ENCODE measurements around the gene FAM151A.
"Not testable (repeated sequence)": the region's sequence is repeated elsewhere in the genome, so short reads cannot be mapped to it uniquely, and the experiment has no call there.

The FAM151A gene

GRCh38 chr1:54636461-54637446, 13.4 kb upstream of the FAM151A start:
- not testable (repeated sequence) for DNase-seq

- DNase-seq = not testable (repeated sequence)
Measured at GRCh38 chr1:54635804-54636203, 12.5 kb upstream of the FAM151A start.

GRCh38 chr1:54627196-54627595, 3.9 kb upstream of the FAM151A start:
- peak in 1 of 14 donors; percentile 33 for DNase-seq

DNA sequence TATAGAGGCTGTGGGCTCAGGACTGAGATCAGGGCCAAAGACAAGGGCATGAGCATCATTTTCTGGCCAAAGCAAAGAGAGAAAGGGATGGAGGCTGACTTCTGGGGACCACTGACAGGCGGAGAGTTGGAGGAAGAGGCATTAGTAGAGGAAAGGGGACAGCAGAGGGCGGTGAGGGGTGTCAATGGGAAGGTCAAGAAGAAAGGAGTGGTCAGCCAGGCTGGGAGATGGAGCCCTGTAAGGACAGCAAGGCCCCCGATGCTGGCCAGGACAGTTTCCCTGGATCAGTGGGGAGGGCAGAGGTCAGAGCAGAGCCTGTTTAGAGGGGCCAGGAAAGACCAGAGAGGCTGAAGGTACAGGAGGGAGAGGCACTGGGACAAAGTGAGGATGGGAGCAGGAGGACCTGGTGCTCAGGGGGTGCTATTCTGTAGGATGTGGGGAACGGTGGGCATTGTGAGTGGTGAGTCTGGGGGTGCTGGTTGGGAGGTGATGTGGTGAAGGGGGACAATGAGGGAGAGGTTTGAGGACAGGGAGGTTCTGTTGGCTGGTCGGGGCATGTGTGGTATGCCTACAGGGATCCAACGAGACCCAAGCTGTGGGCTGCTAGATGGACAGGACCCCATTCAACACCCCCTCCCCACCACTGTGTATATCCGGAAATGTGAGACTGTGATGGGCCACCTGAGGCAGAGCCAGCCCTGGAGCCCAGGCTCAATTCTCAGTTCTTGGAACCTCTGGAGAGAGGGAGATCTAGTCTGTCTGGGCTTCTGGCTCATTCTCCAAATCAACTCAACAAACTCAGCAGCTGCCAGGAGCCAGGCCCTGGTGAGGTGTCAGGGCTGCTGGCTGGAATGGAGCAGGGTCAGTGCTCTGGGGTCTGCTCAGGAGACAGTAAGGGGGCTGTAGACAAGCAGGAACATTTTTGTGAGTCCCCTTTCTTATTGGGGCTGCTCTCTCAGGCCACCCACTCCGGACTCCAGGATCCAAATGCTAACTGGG, 1.4 kb upstream of the FAM151A start:
- no peak for DNase-seq

GRCh38 chr1:54619749-54620148, 3.6 kb downstream of the FAM151A start:
- DNase-seq = no peak

GRCh38 chr1:54615531-54616279, 7.6 kb downstream of the FAM151A start:
- no peak for DNase-seq

GRCh38 chr1:54614563-54614962, 8.8 kb downstream of the FAM151A start:
- DNase-seq = no peak

GRCh38 chr1:54614024-54614423, 9.3 kb downstream of the FAM151A start:
- no peak for DNase-seq

GRCh38 chr1:54611621-54612020, 11.7 kb downstream of the FAM151A start:
- DNase-seq = no peak

- no peak for DNase-seq
Measured at GRCh38 chr1:54610601-54611580, 12.4 kb downstream of the FAM151A start.

GRCh38 chr1:54610048-54610447, 13.3 kb downstream of the FAM151A start:
- no peak for DNase-seq

DNA sequence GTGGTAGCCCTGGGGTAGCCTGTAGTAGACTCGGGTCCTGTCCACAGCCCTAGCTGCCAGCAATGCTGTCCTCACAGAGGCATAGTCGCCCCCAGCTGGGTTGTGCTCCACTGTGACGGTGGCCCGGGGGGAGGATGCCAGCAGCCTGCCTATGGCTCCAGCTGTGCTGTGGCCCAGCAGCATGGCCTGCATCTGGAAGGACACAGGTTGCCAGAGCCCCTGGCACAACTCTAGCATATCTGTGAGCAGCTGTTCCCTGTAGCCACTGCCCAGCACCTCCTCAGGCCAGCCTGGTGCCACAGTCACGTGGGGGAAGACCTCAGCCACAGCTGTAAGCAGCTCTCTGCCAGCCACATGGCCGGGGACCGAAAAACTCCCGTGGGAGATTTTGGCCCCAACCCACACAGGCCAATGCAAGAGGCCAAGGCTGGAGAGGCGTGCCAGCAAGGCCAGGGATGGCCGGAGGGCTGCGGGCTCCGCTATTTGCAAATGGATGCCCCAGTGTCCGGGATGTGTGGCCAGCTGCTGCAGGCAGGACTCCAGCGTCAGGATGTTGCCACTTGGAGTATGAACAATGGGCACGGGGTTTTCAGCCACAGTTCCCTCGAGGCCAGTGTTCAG, 13.9 kb downstream of the FAM151A start:
- DNase-seq = peak in 7 of 14 donors; percentile 7 to 51 (median 31)

- no peak for DNase-seq
Measured at GRCh38 chr1:54608566-54609230, 14.6 kb downstream of the FAM151A start.

DNA sequence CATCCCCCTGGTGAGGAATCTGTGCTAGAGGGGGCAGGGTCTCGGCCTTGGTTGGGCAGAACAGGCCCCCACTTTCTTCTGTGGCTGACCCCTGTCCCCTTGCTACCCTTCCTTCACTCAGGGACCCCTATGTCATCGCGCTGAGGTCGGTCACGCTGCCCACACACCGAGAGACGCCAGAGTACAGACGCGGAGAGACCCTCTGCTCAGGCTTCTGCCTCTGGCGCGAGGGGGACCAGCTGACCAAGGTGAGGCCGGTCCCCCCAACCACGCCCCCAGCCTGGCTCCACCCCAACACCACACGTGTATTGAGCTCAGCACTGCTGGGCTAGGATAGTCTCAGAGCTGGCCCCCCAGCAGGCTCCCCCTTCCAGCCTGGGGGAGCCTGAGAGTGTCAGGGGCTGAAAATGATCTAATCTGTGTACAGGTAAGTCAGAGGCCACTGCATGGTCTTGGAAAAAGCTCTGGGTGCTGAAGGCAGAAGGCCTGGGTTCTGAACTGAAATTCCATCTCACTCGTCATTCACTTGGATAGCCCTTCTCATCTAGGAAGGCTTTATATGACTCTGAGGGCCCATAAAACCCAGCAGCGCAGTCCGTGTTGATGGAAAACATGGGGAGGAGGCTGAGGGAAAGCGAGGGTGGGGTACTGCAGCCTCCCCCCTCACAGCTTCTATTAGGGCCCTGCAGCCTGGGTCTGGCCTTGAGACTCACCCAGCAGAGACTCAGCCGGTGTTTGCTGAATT, 15.3 kb downstream of the FAM151A start:
- no peak for DNase-seq

DNA sequence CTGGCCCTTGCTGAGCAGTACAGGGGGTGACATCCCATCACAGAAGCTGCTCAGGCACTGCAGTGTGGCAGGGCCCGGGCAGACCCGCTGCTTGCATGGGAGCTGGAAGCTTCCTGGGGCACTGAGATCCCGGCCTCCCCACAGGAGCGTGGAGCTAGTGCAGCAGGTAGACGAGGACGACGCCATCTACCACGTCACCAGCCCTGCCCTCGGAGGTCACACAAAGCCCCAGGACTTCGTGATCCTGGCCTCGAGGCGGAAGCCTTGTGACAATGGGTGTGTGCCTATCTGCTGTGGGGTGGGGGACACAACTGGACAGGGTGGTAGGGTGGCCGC, 16.4 kb downstream of the FAM151A start:
- no peak for DNase-seq

DNA sequence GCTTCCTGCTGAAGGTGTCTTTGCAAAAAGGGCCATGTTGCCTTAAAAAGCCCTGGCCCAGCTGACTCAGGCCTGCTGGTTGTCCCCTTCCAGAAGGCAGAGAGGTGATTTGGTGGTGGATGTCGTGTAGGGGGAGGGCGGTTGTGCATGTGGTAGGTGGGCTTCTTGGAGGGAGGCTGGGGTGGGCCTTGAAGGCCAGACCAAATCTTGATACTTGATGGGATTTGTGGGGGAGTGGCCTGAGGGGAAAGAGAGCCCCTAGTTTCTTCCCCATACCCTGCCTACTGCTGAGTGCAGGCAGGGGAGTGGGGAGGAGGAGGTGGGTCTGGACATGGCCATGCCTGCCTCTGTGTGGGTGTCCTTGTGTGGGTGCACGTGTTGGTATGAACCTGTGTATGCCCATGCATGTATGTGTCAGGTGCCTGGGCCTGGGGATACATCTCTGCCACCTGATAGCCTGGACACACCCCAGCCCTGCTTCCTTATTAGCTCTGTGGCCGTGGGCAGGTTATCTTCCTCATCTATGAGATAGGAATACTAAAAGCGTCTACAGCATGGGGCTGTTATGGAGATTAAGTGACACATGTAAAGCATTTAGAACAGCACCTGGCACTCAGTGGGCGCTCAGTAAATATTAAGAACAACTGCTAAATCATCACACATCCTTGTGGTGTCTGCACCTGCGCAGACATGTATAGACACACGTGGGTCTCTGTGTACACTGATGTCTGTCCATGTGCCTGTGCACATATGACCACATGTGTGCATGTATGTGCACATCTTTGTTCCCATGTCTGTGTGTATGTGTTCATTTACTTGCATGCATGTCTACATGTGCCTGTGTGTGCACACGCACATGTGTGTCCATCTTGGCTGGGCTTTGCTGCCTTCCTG, 17.0 kb downstream of the FAM151A start:
- DNase-seq = no peak

GRCh38 chr1:54604572-54605370, 18.6 kb downstream of the FAM151A start:
- no peak for DNase-seq

Data from C1 segment of cervical spinal cord (tissue), 14 donors.